Thoracic aorta (tissue), 2 donors: Measurements from ENCODE around the gene DHRS3. TPM values are rescaled to one million over a fixed set of nuclear protein-coding genes. Genes with fewer than 3 reads are reported as not detected.
"Not testable (repeated sequence)": the region's sequence is repeated elsewhere in the genome, so short reads cannot be mapped to it uniquely, and the experiment has no call there.

Experiments
- ATAC-seq: fragments of 150-250 bp; one replicate; pipeline ENCODE4 v1.8.0; 2017; ENCODE audit warnings: low read depth; ENCODE audit not compliant: insufficient number of reproducible peaks, low FRiP score
- DNase-seq: peaks from one replicate; pipeline ENCODE4 v3.0.0-alpha.2; 2020; ENCODE audit warnings: low spot score
- H3K27ac ChIP-seq, 2 donors: fragments of 200-600 bp; sonication (generic); 1 replicate in 1 of 2; 2 replicates in 1 of 2; pipeline ENCODE4 v1.5.1; 2016; ENCODE audit warnings: mild to moderate bottlenecking in 2 of 2, moderate library complexity in 2 of 2
- H3K27me3 ChIP-seq: fragments of 200-600 bp; sonication (generic); replicated peaks from 2 replicates; pipeline ENCODE4 v1.6.0; 2016; ENCODE audit warnings: mild to moderate bottlenecking; ENCODE audit not compliant: insufficient read depth
- H3K36me3 ChIP-seq: fragments of 200-600 bp; sonication (generic); one replicate; pipeline ENCODE4 v1.5.1; 2016
- H3K4me1 ChIP-seq, 2 donors: fragments of 200-600 bp; sonication (generic); 1 replicate in 1 of 2; 2 replicates in 1 of 2; pipeline versions ENCODE4 v1.5.1 to v1.6.0; 2016; ENCODE audit warnings: low read depth in 2 of 2, mild to moderate bottlenecking in 1 of 2; ENCODE audit not compliant: control insufficient read depth in 1 of 2
- H3K4me3 ChIP-seq: fragments of 200-600 bp; sonication (generic); 2 replicates; pipeline ENCODE4 v1.5.1; 2016; ENCODE audit warnings: mild to moderate bottlenecking
- H3K9me3 ChIP-seq: fragments of 200-600 bp; sonication (generic); 2 replicates; pipeline ENCODE4 v1.5.1; 2016
- CTCF ChIP-seq: fragments of 200-600 bp; sonication (generic); IDR thresholded peaks from one replicate; pipeline ENCODE4 v1.5.1; 2019; ENCODE audit warnings: antibody characterized with exemption
- total RNA-seq, 2 donors: library from RNA; depleted of rRNA; stranded (reverse); fragments of >200 nt; gene quantifications; one replicate each; pipeline versions ENCODE4 v1.1.0 to v1.2.3, GENCODE V29; 2016

The DHRS3 gene
- total RNA-seq, 2 donors from 2014 or later = 65.9 to 150 TPM

GRCh38 chr1:12565094-12565965 lies 52.7 kb downstream of the DHRS3 start:
- ATAC-seq (no peak), DNase-seq (no peak)
- no peaks in the 10 kb centered on the region for H3K27me3 ChIP-seq
- peaks cover 12% of the 10 kb centered on the region for H3K9me3 ChIP-seq
- peak overlapping the region; percentile 68 to 74 for H3K27ac ChIP-seq
- H3K4me3 ChIP-seq = no peak overlapping the region
- no peak for TF ChIP-seq CTCF
- peaks cover 24% of the 10 kb centered on the region for H3K36me3 ChIP-seq
- peaks cover 9 to 25% of the 10 kb centered on the region in 2 donors for H3K4me1 ChIP-seq

- H3K4me1 ChIP-seq = peaks cover 9 to 25% of the 10 kb centered on the region in 2 donors
- not testable (repeated sequence) for H3K4me3 ChIP-seq, H3K27me3 ChIP-seq, ATAC-seq, DNase-seq
- H3K9me3 ChIP-seq = peaks cover 12% of the 10 kb centered on the region
- peak overlapping the region; percentile 68 to 74 for H3K27ac ChIP-seq
- H3K36me3 ChIP-seq = peaks cover 18% of the 10 kb centered on the region
Measured at GRCh38 chr1:12564251-12564650, 53.8 kb downstream of the DHRS3 start.

GRCh38 chr1:12562955-12563576 lies 54.9 kb downstream of the DHRS3 start:
- DNase-seq (no peak), ATAC-seq (no peak)
- peaks cover 10% of the 10 kb centered on the region for H3K36me3 ChIP-seq
- no peaks in the 10 kb centered on the region for H3K27me3 ChIP-seq
- H3K27ac ChIP-seq = no peak overlapping the region
- no peak for TF ChIP-seq CTCF
- H3K4me3 ChIP-seq = no peak overlapping the region
- peaks cover 9 to 29% of the 10 kb centered on the region in 2 donors for H3K4me1 ChIP-seq
- peaks cover 12% of the 10 kb centered on the region for H3K9me3 ChIP-seq

GRCh38 chr1:12561121-12561520 lies 56.9 kb downstream of the DHRS3 start:
- Histone ChIP-seq H3K36me3 (no peaks in the 10 kb centered on the region), H3K27ac (no peak overlapping the region), H3K27me3 (no peaks in the 10 kb centered on the region), H3K9me3 (peaks cover 12% of the 10 kb centered on the region), H3K4me3 (no peak overlapping the region), H3K4me1 (peaks cover 24 to 42% of the 10 kb centered on the region in 2 donors)
- DNase-seq = no peak
- TF ChIP-seq CTCF = no peak
- no peak for ATAC-seq

- H3K4me1 ChIP-seq = peaks cover 33 to 58% of the 10 kb centered on the region in 2 donors
- DNase-seq = no peak
Measured at GRCh38 chr1:12556957-12557935, 60.8 kb downstream of the DHRS3 start.

More at GRCh38 chr1:12556957-12557935, 60.8 kb downstream of the DHRS3 start:
- no peak for ATAC-seq
- Histone ChIP-seq H3K27ac (peak overlapping the region; percentile 83 to 87), H3K36me3 (no peaks in the 10 kb centered on the region), H3K27me3 (no peaks in the 10 kb centered on the region), H3K9me3 (no peaks in the 10 kb centered on the region), H3K4me3 (no peak overlapping the region)
- no peak for TF ChIP-seq CTCF
